Esophagus muscularis mucosa (tissue), 4 donors: Measurements from ENCODE around the gene SLC16A3. TPM values are rescaled to one million over a fixed set of nuclear protein-coding genes. Genes with fewer than 3 reads are reported as not detected.
"Not testable (repeated sequence)": the region's sequence is repeated elsewhere in the genome, so short reads cannot be mapped to it uniquely, and the experiment has no call there.

Experiments
- DNase-seq: peaks from one replicate; pipeline ENCODE4 v3.0.0-alpha.2; 2017; ENCODE audit errors: extremely low spot score
- H3K27ac ChIP-seq, 4 donors: fragments of 200-600 bp; sonication (generic); replicated peaks in 1 of 4; 1 replicate in 3 of 4; 2 replicates in 1 of 4; pipeline ENCODE4 v1.5.1; 2016 to 2019; ENCODE audit warnings: mild to moderate bottlenecking in 1 of 4
- H3K27me3 ChIP-seq, 4 donors: fragments of 200-600 bp; sonication (generic); one replicate each; pipeline versions ENCODE4 v1.5.1 to v1.6.0; 2016 to 2019
- H3K36me3 ChIP-seq, 4 donors: fragments of 200-600 bp; sonication (generic); one replicate each; pipeline ENCODE4 v1.5.1; 2016 to 2019
- H3K4me1 ChIP-seq, 4 donors: fragments of 200-600 bp; sonication (generic); one replicate each; pipeline ENCODE4 v1.5.1; 2016 to 2019
- H3K4me3 ChIP-seq, 4 donors: fragments of 200-600 bp; sonication (generic); 1 replicate in 2 of 4; 2 replicates in 2 of 4; pipeline ENCODE4 v1.5.1; 2016 to 2019; ENCODE audit warnings: mild to moderate bottlenecking in 4 of 4, moderate library complexity in 1 of 4
- H3K9me3 ChIP-seq, 4 donors: fragments of 200-600 bp; sonication (generic); 1 replicate in 3 of 4; 2 replicates in 1 of 4; pipeline ENCODE4 v1.5.1; 2016 to 2019
- EP300 ChIP-seq: sonication (generic); formaldehyde crosslinking; IDR thresholded peaks from one replicate; pipeline ENCODE4 v1.6.1; 2017; ENCODE audit warnings: antibody characterized with exemption
- POLR2A ChIP-seq: fragments of 450-650 bp; IDR thresholded peaks from one replicate; pipeline ENCODE4 v1.6.1; 2017; ENCODE audit warnings: antibody characterized with exemption, moderate library complexity, mild to moderate bottlenecking, low read depth
- POLR2AphosphoS5 ChIP-seq, 2 donors: sonication (generic); formaldehyde crosslinking; IDR thresholded peaks; one replicate each; pipeline ENCODE4 v1.6.1; 2017; ENCODE audit warnings: antibody characterized with exemption in 2 of 2
- WGBS: methylation state at CpG from one replicate; pipeline ENCODE4 v1.1.5; 2018; 5-methylcytosine and 5-hydroxymethylcytosine counted together
- intact Hi-C: fragments of 100-400 bp; cut with DNase I; formaldehyde crosslinking; loops from one replicate; pipeline ENCODE4 v1.15.1; 2023
- total RNA-seq, 4 donors: library from RNA; depleted of rRNA; stranded (reverse); fragments of >200 nt; gene quantifications; one replicate each; pipeline versions ENCODE4 v1.1.0 to v1.2.1, GENCODE V29; 2016
- TF ChIP-seq, protein P1 (sequence below), 3 experiments: fragments of 200-600 bp in 2 of 3; fragments of 450-650 bp in 1 of 3; sonication (generic) in 2 of 3; IDR thresholded peaks; one replicate each; pipeline ENCODE4 v1.5.1; 2017 to 2019; ENCODE audit warnings: antibody characterized with exemption in 3 of 3, mild to moderate bottlenecking in 2 of 3, moderate library complexity in 1 of 3

The SLC16A3 gene
- total RNA-seq, 4 donors from 2014 or later = 17.0 to 28.8 (median 23.4) TPM

DNA sequence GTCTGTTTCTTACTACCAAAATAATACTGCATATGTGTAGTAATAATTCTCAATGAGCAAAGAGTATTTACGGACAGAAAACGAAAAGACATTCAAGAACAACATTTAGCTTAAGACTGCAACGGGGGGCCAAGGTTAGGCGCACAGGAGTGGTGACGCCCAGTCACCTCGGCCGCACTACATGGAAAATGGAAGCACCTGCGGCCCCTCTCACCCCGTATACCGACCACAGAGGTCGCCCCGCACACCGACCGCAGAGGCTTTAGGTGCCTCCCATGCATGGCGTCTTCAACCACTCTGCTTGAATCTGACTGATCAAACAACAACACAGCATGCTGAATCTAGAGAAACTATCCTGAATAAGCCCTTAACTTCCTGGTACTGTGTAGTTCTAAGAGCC lies 42.6 kb upstream of the SLC16A3 start:
- no peaks in the 10 kb centered on the region for H3K4me1 ChIP-seq
- H3K4me3 ChIP-seq = no peak overlapping the region
- H3K9me3 ChIP-seq = no peaks in the 10 kb centered on the region
- H3K36me3 ChIP-seq = peaks cover 12 to 72% (median 48%) of the 10 kb centered on the region in 4 donors
- no peak for DNase-seq
- WGBS = 92% methylated on average over 15 of the region's 15 CpGs
- intact Hi-C loops = no loop called here
- H3K27me3 ChIP-seq = no peaks in the 10 kb centered on the region
- TF ChIP-seq POLR2AphosphoS5 (IDR thresholded peaks at IDR 0.05) (no peak), POLR2A (no peak), EP300 (no peak)
- TF ChIP-seq, protein P1, sequence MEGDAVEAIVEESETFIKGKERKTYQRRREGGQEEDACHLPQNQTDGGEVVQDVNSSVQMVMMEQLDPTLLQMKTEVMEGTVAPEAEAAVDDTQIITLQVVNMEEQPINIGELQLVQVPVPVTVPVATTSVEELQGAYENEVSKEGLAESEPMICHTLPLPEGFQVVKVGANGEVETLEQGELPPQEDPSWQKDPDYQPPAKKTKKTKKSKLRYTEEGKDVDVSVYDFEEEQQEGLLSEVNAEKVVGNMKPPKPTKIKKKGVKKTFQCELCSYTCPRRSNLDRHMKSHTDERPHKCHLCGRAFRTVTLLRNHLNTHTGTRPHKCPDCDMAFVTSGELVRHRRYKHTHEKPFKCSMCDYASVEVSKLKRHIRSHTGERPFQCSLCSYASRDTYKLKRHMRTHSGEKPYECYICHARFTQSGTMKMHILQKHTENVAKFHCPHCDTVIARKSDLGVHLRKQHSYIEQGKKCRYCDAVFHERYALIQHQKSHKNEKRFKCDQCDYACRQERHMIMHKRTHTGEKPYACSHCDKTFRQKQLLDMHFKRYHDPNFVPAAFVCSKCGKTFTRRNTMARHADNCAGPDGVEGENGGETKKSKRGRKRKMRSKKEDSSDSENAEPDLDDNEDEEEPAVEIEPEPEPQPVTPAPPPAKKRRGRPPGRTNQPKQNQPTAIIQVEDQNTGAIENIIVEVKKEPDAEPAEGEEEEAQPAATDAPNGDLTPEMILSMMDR (IDR thresholded peaks at IDR 0.05) = no peak
- H3K27ac ChIP-seq = no peak overlapping the region

DNA sequence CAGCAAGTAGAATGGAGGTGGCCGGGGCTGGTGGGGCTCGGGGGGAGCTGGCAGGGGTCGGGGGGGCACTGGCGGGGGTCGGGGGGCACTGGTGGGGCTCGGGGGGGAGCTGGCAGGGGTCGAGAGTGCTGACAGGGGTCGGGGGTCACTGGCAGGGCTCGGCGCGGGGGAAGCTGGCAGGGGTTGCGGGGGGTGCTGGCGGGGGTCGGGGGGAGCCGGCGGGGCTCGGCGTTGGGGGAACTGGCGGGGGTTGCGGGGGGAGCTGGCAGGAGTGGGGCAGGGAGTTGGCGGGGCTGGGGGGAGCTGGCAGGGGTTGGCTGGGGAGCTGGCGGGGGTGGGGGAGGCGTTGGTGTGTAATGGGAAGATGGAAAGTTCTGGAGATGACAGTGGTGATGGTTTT lies 41.3 kb upstream of the SLC16A3 start:
- no peaks in the 10 kb centered on the region for H3K9me3 ChIP-seq
- H3K36me3 ChIP-seq = peaks cover 11 to 68% (median 52%) of the 10 kb centered on the region in 4 donors
- H3K27ac ChIP-seq = no peak overlapping the region
- no peak overlapping the region for H3K4me3 ChIP-seq
- 97% methylated on average over 7 of the region's 23 CpGs for WGBS
- no peaks in the 10 kb centered on the region for H3K27me3 ChIP-seq
- TF ChIP-seq, protein P1 (IDR thresholded peaks at IDR 0.05) = no peak
- TF ChIP-seq EP300 (no peak), POLR2A (no peak), POLR2AphosphoS5 (IDR thresholded peaks at IDR 0.05) (no peak)
- no peak for DNase-seq
- no peaks in the 10 kb centered on the region for H3K4me1 ChIP-seq
- intact Hi-C loops = no loop called here

DNA sequence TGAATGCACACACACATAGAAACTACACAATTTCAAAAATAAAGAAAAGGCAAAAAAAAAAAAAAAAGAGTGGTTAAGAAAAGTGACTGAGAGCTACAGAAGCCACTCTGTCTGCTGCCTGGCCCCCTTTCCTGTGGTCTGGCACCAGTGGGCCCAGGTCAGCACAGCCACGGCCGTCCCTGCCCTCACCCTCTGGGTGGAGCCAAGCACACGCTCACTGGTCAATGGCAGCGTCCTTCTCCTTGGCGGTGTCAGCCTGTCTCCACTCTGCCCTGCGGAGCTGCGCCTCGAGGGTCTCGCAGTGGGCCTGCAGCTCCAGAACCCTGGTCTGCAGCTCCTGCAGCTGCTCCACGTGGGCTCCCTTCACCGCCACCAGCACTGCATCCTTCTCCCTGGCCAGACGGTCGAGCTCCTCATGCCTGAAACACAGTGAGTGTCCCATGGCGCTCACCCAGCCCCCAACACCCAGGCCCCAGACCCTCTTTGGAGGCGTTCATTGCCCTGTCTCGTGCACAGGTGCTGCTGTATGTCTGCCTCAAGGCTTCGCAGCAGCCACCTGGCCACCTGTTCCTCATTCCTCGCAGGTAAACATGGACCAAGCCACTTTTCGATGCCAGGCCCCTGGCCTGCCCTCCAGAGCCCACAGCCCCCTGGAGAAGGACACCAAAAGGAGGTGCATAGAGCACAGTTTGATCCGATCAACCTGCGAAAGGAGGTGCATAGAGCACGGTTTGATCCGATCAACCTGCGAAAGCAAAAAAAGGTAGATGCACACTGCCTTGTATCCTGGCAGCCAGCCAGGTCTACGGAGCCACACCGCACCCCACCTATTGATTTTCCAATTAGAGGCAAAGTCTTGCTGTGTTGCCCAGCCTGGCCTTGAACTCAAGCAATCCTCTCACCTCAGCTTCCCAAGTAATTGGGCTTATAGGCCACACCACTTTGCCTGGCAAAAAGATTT lies 40.6 kb upstream of the SLC16A3 start:
- no peaks in the 10 kb centered on the region for H3K9me3 ChIP-seq
- WGBS = 97% methylated on average over 19 of the region's 26 CpGs
- intact Hi-C loops = no loop called here
- no peak overlapping the region for H3K4me3 ChIP-seq
- H3K27me3 ChIP-seq = no peaks in the 10 kb centered on the region
- H3K36me3 ChIP-seq = peaks cover 12 to 68% (median 53%) of the 10 kb centered on the region in 4 donors
- TF ChIP-seq POLR2A = no peak
- no peak for TF ChIP-seq POLR2AphosphoS5 (IDR thresholded peaks at IDR 0.05)
- TF ChIP-seq EP300 = no peak
- TF ChIP-seq, protein P1 (IDR thresholded peaks at IDR 0.05) = no peak
- H3K27ac ChIP-seq = no peak overlapping the region
- H3K4me1 ChIP-seq = no peaks in the 10 kb centered on the region
- DNase-seq = no peak

DNA sequence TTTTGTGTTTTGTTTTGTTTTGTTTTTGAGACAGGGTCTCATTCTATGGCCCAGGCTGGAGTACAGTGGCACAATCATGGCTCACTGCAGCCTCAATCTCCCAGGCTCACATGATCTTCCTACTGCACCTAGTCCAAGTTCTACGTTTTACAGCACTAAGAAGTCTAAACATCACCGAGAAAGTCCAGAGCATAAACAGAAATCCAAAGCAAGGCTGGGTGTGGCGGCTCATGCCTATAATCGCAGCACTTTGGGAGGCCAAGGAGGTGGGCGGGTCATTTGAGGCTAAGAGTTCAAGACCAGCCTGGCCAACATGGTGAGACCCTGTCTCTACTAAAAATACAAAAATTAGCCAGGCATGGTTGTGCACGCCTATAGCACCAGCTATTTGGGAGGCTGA lies 35.8 kb upstream of the SLC16A3 start:
- intact Hi-C loops, H3K9me3 ChIP-seq, H3K27ac ChIP-seq, H3K27me3 ChIP-seq, DNase-seq, H3K4me3 ChIP-seq: not testable (repeated sequence)
- 81% methylated on average over 6 of the region's 6 CpGs for WGBS
- Histone ChIP-seq H3K36me3 (peaks cover 17 to 76% (median 60%) of the 10 kb centered on the region in 4 donors), H3K4me1 (peaks cover 0 to 16% (median 4%) of the 10 kb centered on the region in 4 donors)

DNA sequence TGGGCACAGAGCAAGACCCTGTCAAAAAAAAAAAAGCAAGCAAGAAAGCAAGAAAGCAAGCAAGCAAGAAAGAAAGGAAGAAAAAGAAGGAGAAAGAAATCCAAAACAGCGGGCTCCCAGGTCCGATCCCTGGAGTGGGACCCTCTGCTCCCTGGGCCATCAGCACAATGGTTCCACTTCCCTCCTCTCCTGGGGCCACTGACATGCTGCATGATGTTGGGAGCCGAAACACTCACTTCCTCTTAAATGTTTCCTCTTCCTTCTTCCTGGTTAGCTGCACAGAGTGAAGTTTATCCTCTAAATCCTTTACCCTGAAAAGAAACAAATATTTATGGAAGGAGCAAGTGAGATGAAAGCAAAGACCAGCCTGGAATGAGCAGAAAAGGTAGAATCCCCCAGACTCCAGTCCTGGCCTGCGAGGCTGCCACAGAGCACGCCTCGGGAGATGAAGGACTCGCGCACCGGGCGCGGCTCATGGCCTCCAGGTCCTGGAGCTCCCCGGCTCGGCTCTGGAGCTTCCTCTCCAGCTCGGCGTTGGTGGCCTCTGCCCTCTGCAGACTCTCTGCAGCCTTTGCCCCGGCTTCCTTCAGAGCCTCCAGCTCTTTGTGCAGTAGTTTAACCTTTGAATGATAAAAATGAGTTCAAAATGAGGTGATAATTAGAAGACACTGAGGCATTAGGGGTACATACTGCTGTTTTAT lies 35.2 kb upstream of the SLC16A3 start:
- no peak for DNase-seq
- 84% methylated on average over 16 of the region's 16 CpGs for WGBS
- TF ChIP-seq, protein P1 (IDR thresholded peaks at IDR 0.05) = no peak
- TF ChIP-seq EP300 (no peak), POLR2AphosphoS5 (IDR thresholded peaks at IDR 0.05) (no peak), POLR2A (no peak)
- H3K36me3 ChIP-seq = peaks cover 17 to 76% (median 58%) of the 10 kb centered on the region in 4 donors
- no peaks in the 10 kb centered on the region for H3K27me3 ChIP-seq
- H3K4me1 ChIP-seq = peaks cover 0 to 16% (median 4%) of the 10 kb centered on the region in 4 donors
- H3K4me3 ChIP-seq = peak overlapping the region in 3 of 4 donors; percentile 9 to 20 (median 13)
- no peak overlapping the region for H3K27ac ChIP-seq
- no peaks in the 10 kb centered on the region for H3K9me3 ChIP-seq
- intact Hi-C loops = no loop called here
